ENCODE data around the gene GPR137.

DNA sequence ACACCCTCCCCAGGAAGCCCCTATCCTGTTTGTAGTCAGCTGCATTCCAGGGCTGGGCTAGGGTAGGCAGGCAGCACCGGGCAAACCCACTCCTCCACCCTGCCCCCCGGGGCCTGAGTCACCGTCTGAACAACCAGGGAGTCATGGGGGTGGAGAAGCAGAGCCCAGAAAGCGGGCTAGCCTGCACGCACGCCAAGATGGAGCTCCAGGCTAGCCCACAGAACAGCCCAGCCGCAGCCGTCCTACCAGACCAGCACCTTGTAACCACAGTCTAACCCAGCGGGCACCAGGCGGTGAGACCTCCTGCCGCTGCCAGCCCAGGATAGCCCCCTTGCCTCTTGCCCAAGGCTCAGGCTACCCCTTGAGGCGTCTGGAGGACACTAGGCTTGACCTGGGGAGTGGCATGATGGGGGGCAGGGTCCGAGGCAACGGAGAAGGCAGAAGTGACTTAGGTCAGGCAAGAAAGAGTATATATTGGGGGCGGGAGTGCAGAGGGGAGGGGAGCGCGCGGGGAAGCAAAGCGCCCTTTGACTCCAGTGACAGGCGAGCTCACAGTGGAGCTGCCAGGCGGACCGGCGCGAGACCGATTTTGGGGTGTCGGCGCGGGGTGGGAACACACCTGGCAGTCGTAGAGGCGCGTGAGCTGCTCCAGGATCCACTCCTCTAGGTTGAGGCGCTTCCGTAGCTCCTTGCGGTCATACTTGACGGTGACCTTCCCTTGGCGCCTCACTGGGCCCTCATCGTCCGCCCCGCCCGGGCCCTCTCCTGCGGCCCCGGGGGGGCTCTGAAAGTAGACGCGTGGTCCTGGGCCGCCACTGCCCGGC is 39.6 kb upstream of the GPR137 start:
- TF ChIP-seq, protein P1, sequence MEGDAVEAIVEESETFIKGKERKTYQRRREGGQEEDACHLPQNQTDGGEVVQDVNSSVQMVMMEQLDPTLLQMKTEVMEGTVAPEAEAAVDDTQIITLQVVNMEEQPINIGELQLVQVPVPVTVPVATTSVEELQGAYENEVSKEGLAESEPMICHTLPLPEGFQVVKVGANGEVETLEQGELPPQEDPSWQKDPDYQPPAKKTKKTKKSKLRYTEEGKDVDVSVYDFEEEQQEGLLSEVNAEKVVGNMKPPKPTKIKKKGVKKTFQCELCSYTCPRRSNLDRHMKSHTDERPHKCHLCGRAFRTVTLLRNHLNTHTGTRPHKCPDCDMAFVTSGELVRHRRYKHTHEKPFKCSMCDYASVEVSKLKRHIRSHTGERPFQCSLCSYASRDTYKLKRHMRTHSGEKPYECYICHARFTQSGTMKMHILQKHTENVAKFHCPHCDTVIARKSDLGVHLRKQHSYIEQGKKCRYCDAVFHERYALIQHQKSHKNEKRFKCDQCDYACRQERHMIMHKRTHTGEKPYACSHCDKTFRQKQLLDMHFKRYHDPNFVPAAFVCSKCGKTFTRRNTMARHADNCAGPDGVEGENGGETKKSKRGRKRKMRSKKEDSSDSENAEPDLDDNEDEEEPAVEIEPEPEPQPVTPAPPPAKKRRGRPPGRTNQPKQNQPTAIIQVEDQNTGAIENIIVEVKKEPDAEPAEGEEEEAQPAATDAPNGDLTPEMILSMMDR (IDR thresholded peaks at IDR 0.05), result no peak
- TF ChIP-seq EZH2phosphoT487 (IDR thresholded peaks at IDR 0.05) (no peak), EZH2 (IDR thresholded peaks at IDR 0.05) (no peak)

All from neural progenitor cell (in vitro differentiated cells).